Neural crest cell (in vitro differentiated cells): ENCODE measurements around the gene CYTH2. TPM values are rescaled to one million over a fixed set of nuclear protein-coding genes. Genes with fewer than 3 reads are reported as not detected.
"Not testable (repeated sequence)": the region's sequence is repeated elsewhere in the genome, so short reads cannot be mapped to it uniquely, and the experiment has no call there.

ENCODE experiments used
- DNase-seq: peaks from one replicate; pipeline ENCODE4 v3.0.0; 2021; ENCODE audit warnings: low read depth, mixed read lengths, low spot score
- H3K27ac Mint-ChIP-seq: one replicate; pipeline ENCODE4 v1.8.0; 2021; ENCODE audit warnings: mild to moderate bottlenecking, mixed read lengths; ENCODE audit not compliant: unreplicated experiment
- H3K27me3 Mint-ChIP-seq: 2 replicates; pipeline ENCODE4 v1.8.0; 2021; ENCODE audit warnings: low read depth, mild to moderate bottlenecking, mixed read lengths
- H3K36me3 Mint-ChIP-seq: 2 replicates; pipeline ENCODE4 v1.8.0; 2021; ENCODE audit warnings: low read depth, mild to moderate bottlenecking, mixed read lengths
- H3K4me1 Mint-ChIP-seq: 2 replicates; pipeline ENCODE4 v1.8.0; 2021; ENCODE audit warnings: mixed read lengths
- H3K4me3 Mint-ChIP-seq: one replicate; pipeline ENCODE4 v1.8.0; 2021; ENCODE audit warnings: mild to moderate bottlenecking, mixed read lengths
- H3K9me3 Mint-ChIP-seq: 2 replicates; pipeline ENCODE4 v1.8.0; 2021; ENCODE audit warnings: mixed read lengths
- CTCF ChIP-seq: fragments of 200-600 bp; sonication (generic); conservative IDR thresholded peaks from 2 replicates; pipeline ENCODE4 v1.5.0; 2021; ENCODE audit warnings: antibody characterized with exemption, mild to moderate bottlenecking
- total RNA-seq: library from RNA; stranded (reverse); gene quantifications from 2 replicates; pipeline ENCODE4 v1.2.1, GENCODE V29; 2021

CYTH2 gene
- total RNA-seq, 1 donor from 2014 or later, result 196 TPM

- DNase-seq, result no peak
- H3K9me3 Mint-ChIP-seq, result no peaks in the 10 kb centered on the region
- peaks cover 26% of the 10 kb centered on the region for H3K4me1 Mint-ChIP-seq
- peaks cover 37% of the 10 kb centered on the region for H3K27me3 Mint-ChIP-seq
- TF ChIP-seq CTCF, result no peak
- H3K27ac Mint-ChIP-seq, result peak overlapping the region; percentile 75
- H3K4me3 Mint-ChIP-seq, result peak overlapping the region; percentile 74
- H3K36me3 Mint-ChIP-seq, result peaks cover 19% of the 10 kb centered on the region
These were observed 14.1 kb downstream of the CYTH2 start for GRCh38 chr19:48483301-48483700.

DNA sequence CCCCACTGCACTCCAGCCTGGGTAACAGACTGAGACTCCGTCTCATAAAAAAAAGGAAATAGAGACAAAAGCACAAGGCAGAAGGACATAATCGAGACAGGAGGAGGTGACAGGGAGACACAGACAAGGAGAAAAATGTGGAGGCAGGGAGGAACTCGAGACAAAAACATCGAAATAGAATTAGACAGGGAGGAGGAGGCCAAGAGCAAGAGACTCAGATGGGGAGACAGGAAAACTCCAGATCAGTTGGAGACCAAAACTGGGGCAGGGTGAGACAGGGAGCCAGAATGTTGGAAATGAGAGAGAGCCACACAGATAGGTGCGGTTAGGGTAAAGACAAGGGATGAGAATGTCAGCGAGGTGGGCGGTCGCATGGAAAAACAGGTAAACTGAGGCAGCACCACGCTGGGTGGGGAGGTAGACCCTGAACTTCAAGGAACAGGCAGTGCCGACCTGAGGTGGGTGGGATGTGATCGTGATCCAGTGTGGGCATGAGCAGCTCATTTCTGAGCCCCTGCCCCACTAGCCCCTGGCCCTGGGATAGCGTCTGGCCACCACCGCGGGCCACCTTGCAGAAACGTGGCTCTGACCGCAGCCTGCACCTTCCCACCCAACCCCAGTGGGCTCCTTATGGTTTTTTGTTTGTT lies 15.2 kb downstream of the CYTH2 start:
- Mint-ChIP-seq H3K4me1 (peaks cover 25% of the 10 kb centered on the region), H3K9me3 (no peaks in the 10 kb centered on the region), H3K27me3 (peaks cover 45% of the 10 kb centered on the region), H3K4me3 (peak overlapping the region; percentile 65), H3K36me3 (peaks cover 16% of the 10 kb centered on the region), H3K27ac (peak overlapping the region; percentile 2)
- DNase-seq, result no peak
- TF ChIP-seq CTCF, result no peak

- Mint-ChIP-seq H3K4me1 (peaks cover 26% of the 10 kb centered on the region), H3K27ac (no peak overlapping the region), H3K9me3 (no peaks in the 10 kb centered on the region), H3K4me3 (peak overlapping the region; percentile 65), H3K27me3 (peaks cover 49% of the 10 kb centered on the region), H3K36me3 (peaks cover 13% of the 10 kb centered on the region)
- no peak for DNase-seq
- TF ChIP-seq CTCF, result no peak
These were observed 15.9 kb downstream of the CYTH2 start for GRCh38 chr19:48484931-48485612.

- peaks cover 11% of the 10 kb centered on the region for H3K36me3 Mint-ChIP-seq
- H3K9me3 Mint-ChIP-seq, H3K27ac Mint-ChIP-seq, DNase-seq: not testable (repeated sequence)
- peaks cover 33% of the 10 kb centered on the region for H3K4me1 Mint-ChIP-seq
- peak overlapping the region; percentile 56 for H3K4me3 Mint-ChIP-seq
- peaks cover 63% of the 10 kb centered on the region for H3K27me3 Mint-ChIP-seq
These were observed 17.5 kb downstream of the CYTH2 start for GRCh38 chr19:48486706-48487105.

DNA sequence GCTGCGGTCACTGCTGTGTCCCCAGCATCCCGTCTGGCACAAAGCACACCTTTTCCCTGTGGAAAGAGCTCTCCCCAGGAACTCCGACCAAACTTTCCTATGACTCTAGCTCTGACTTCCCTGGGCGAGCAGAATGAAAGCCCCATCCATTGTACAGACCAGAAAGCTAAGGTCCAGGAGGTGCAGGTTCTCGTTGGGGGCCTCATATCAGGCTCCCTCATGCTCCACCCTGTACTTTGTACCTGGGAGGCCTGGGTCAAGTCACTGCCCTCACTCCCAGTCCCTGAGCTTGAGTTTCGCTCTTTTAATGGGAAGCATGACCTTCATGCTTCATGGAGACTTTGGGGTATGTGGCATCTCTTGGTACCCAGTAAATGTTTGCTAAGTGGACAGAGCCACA lies 18.4 kb downstream of the CYTH2 start:
- Mint-ChIP-seq H3K27ac (no peak overlapping the region), H3K4me3 (peak overlapping the region; percentile 43), H3K36me3 (peaks cover 6% of the 10 kb centered on the region), H3K27me3 (peaks cover 64% of the 10 kb centered on the region), H3K9me3 (no peaks in the 10 kb centered on the region), H3K4me1 (peaks cover 35% of the 10 kb centered on the region)
- no peak for TF ChIP-seq CTCF
- DNase-seq, result no peak

- no peak overlapping the region for H3K27ac Mint-ChIP-seq
- no peak for DNase-seq
- peaks cover 39% of the 10 kb centered on the region for H3K4me1 Mint-ChIP-seq
- peak overlapping the region; percentile 65 for H3K4me3 Mint-ChIP-seq
- no peaks in the 10 kb centered on the region for H3K9me3 Mint-ChIP-seq
- H3K27me3 Mint-ChIP-seq, result peaks cover 68% of the 10 kb centered on the region
- TF ChIP-seq CTCF, result no peak
- H3K36me3 Mint-ChIP-seq, result peaks cover 6% of the 10 kb centered on the region
These were observed 18.8 kb downstream of the CYTH2 start for GRCh38 chr19:48487948-48488347.

- not testable (repeated sequence) for H3K36me3 Mint-ChIP-seq, H3K27ac Mint-ChIP-seq, DNase-seq, H3K9me3 Mint-ChIP-seq
- Mint-ChIP-seq H3K4me1 (peaks cover 39% of the 10 kb centered on the region), H3K4me3 (peak overlapping the region; percentile 65), H3K27me3 (peaks cover 73% of the 10 kb centered on the region)
These were observed 19.3 kb downstream of the CYTH2 start for GRCh38 chr19:48488478-48488877.
